ENCODE data around the gene DSTN.

DNA sequence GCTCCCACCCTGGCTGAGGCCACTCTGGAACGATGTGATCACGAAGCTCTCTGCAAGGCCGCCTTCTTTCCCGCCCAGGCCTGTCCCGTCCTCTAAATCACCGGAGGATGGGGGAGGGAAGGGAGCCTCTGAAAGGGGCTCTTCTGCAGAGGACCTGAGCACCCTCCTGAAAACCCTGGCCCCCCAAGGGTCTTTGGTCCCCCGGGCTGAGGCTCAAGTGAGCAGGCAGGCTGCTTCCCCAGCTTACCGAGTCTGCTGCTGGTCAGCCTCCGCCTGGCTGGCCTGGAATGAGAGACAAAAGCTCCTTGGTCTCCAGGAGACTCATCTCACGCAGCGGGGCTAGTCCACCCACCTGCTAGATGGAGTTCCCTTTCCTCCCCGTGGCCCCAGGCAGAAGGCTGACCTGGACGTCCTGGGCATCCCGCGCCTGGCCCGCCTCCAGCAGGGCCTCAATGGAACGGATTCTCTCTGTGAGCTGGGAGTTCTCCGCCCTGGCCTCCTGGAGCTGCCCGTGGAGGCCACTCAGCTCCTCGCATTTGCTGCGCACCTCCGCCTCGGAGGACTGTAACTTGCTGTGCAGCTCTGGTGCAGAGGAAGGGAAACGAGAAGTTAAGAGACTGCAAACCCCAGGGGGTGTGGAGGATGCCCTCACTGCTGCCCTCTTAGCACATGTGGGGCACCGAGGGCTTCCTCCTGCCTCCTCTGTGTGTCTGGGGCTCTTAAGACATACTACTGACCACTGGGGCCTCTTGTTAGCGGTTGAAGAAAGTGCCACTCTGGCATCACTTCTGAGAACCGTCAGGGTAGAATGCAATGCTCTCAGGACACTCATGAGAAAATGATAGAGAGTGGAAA, 57.5 kb downstream of the DSTN start:
- TF ChIP-seq EZH2 (IDR thresholded peaks at IDR 0.05) = no peak
- no peak for TF ChIP-seq ATF3 (IDR thresholded peaks at IDR 0.05)
- TF ChIP-seq ELF1 (IDR thresholded peaks at IDR 0.05; ENCODE audit: borderline replicate concordance, low read depth) = no peak
